NT2/D1 (cell line): Measurements from ENCODE around the gene DNAI1.

Experiments used
- SUZ12 ChIP-seq: IDR thresholded peaks from 2 replicates; pipeline ENCODE4 v1.6.1; 2011; ENCODE audit not compliant: insufficient read length, insufficient read depth; ENCODE audit errors: extremely low read depth
- YY1 ChIP-seq: IDR thresholded peaks from 2 replicates; pipeline ENCODE4 v1.6.1; 2011; ENCODE audit not compliant: insufficient read length, insufficient read depth

GRCh38 chr9:34498553-34498952, 39.9 kb downstream of the DNAI1 start:
- TF ChIP-seq SUZ12 (no peak), YY1 (no peak)
